ENCODE results near the gene HCRTR1.

The HCRTR1 gene

GRCh38 chr1:31593770-31594632 lies 23.5 kb upstream of the HCRTR1 start:
- TF ChIP-seq CREB1 (IDR thresholded peaks at IDR 0.05; ENCODE audit: low read depth) (no peak), RAD21 (IDR thresholded peaks at IDR 0.05; ENCODE audit: low read depth) (peak; percentile 94)

GRCh38 chr1:31595836-31596736 lies 21.4 kb upstream of the HCRTR1 start:
- TF ChIP-seq TAF1 (IDR thresholded peaks at IDR 0.05; ENCODE audit: low read depth): no peak
- no peak for TF ChIP-seq USF1 (IDR thresholded peaks at IDR 0.05)
- no peak for TF ChIP-seq TEAD4 (IDR thresholded peaks at IDR 0.05)
- no peak for TF ChIP-seq TCF12 (IDR thresholded peaks at IDR 0.05; ENCODE audit: low read depth)

- TF ChIP-seq ZBTB7A (IDR thresholded peaks at IDR 0.05; ENCODE audit: low read depth) (no peak), RAD21 (IDR thresholded peaks at IDR 0.05; ENCODE audit: low read depth) (no peak), EGR1 (IDR thresholded peaks at IDR 0.05) (no peak), NFIC (IDR thresholded peaks at IDR 0.05) (no peak), YY1 (IDR thresholded peaks at IDR 0.05; ENCODE audit: low read depth) (no peak), REST (IDR thresholded peaks at IDR 0.05; ENCODE audit: low read depth) (no peak), TCF12 (IDR thresholded peaks at IDR 0.05; ENCODE audit: low read depth) (no peak), EP300 (IDR thresholded peaks at IDR 0.05; ENCODE audit: borderline replicate concordance) (no peak)
Observed at GRCh38 chr1:31596737-31597097, 20.8 kb upstream of the HCRTR1 start.

GRCh38 chr1:31598980-31599379 lies 18.5 kb upstream of the HCRTR1 start:
- TF ChIP-seq ZBTB7A (IDR thresholded peaks at IDR 0.05; ENCODE audit: low read depth) (no peak), CEBPB (IDR thresholded peaks at IDR 0.05) (no peak), CREB1 (IDR thresholded peaks at IDR 0.05; ENCODE audit: low read depth) (no peak), YY1 (IDR thresholded peaks at IDR 0.05; ENCODE audit: low read depth) (no peak), REST (IDR thresholded peaks at IDR 0.05; ENCODE audit: low read depth) (no peak), TEAD4 (IDR thresholded peaks at IDR 0.05) (no peak)

GRCh38 chr1:31600641-31601040 lies 16.8 kb upstream of the HCRTR1 start:
- TF ChIP-seq EP300 (IDR thresholded peaks at IDR 0.05; ENCODE audit: borderline replicate concordance) (no peak), EGR1 (IDR thresholded peaks at IDR 0.05) (no peak), TEAD4 (IDR thresholded peaks at IDR 0.05) (no peak), REST (IDR thresholded peaks at IDR 0.05; ENCODE audit: low read depth) (no peak), TAF1 (IDR thresholded peaks at IDR 0.05; ENCODE audit: low read depth) (no peak), MAX (IDR thresholded peaks at IDR 0.05) (no peak), ZBTB7A (IDR thresholded peaks at IDR 0.05; ENCODE audit: low read depth) (no peak), YY1 (IDR thresholded peaks at IDR 0.05; ENCODE audit: low read depth) (no peak), CEBPB (IDR thresholded peaks at IDR 0.05) (no peak), FOXM1 (IDR thresholded peaks at IDR 0.05; ENCODE audit: borderline replicate concordance, low read depth) (no peak), CREB1 (IDR thresholded peaks at IDR 0.05; ENCODE audit: low read depth) (no peak), TCF12 (IDR thresholded peaks at IDR 0.05; ENCODE audit: low read depth) (no peak), RAD21 (IDR thresholded peaks at IDR 0.05; ENCODE audit: low read depth) (no peak)
